Stimulated activated CD4-positive, alpha-beta T cell treated with anti-CD3 and anti-CD28 coated beads, Interleukin-15, amount 100 ng/mL, for 1 hour (primary cell): ENCODE data around the gene HECA.
"Not testable (repeated sequence)": the region's sequence is repeated elsewhere in the genome, so short reads cannot be mapped to it uniquely, and the experiment has no call there.

ENCODE experiments used
- DNase-seq, 2 donors: peaks; one replicate each; pipeline ENCODE4 v3.0.0-alpha.2; 2020; ENCODE audit warnings: low read depth in 1 of 2, low spot score in 1 of 2

HECA gene

DNA sequence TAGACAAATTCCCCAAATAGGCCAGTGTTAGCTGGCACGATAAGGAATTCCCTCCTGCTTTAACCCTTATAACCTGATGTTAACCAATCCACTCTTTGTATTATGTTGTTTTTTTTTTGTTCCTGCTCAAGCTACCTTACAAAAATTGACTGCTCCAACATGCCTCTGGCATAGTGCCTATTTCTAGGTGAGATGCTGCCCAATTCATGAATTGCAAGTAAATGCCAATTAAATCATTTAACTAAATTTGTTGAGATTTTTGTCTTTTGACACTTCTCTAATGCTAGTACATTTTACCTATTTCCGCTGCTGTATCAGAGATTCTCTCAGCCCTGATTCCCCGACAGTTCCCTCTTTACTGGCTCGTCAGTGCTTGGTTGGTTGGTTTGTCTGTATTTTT is 66.5 kb downstream of the HECA start:
- no peak for DNase-seq

DNA sequence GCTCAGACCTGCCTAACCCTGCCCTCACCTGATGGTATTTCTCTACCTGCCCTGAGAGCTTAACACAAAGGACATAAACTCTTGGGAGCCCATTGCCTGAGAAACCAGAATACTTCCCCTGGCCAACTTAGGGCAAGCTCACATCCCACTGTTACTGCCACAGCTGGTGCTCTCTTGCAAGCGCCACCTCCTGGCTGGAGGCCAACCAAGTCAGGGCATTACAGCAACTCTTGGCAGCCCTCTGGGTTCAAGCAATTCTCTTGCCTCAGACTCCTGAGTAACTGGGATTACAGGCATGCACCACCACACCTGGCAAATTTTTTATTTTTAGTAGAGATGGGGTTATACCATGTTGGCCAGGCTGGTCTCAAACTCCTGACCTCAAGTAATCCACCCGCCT is 70.1 kb downstream of the HECA start:
- no peak for DNase-seq

DNA sequence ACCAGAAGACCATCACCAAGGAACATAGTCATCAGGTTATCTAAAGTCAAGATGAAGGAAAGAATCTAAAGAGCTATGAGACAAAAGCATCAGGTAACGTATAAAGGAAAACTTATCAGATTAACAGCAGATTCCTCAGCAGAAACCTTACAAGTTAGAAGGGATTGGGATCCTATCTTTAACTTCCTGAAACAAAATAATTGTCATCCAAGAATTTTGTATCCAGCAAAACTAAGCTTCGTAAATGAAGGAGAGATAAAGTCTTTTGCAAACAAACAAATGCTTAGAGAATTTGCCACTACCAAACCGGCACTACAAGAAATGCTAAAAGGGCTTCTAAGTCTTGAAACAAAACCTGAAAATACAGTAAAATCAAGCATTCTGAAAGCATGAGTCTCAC is 71.0 kb downstream of the HECA start:
- DNase-seq: no peak

DNA sequence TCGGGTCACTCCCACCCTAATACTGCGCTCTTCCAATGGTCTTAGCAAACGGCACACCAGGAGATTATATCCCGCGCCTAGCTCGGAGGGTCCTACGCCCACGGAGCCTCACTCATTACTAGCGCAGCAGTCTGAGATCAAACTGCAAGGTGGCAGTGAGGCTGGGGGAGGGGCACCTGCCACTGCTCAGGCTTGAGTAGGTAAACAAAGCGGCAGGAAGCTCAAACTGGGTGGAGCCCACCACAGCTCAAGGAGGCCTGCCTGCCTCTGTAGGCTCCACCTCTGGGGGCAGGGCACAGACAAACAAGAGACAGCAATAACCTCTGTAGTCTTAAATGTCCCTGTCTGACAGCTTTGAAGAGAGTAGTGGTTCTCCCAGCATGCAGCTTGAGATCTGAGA is 75.9 kb downstream of the HECA start:
- not testable (repeated sequence) for DNase-seq

DNA sequence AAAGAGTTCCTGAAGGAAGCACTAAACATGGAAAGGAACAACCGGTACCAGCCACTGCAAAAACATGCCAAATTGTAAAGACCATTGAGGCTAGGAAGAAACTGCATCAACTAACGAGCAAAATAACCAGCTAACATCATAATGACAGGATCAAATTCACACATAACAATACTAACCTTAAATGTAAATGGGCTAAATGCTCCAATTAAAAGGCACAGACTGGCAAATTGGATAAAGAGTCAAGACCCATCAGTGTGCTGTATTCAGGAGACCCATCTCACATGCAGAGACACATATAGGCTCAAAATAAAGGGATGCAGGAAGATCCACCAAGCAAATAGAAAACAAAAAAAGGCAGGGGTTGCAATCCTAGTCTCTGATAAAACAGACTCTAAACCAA is 77.6 kb downstream of the HECA start:
- DNase-seq: not testable (repeated sequence)

DNA sequence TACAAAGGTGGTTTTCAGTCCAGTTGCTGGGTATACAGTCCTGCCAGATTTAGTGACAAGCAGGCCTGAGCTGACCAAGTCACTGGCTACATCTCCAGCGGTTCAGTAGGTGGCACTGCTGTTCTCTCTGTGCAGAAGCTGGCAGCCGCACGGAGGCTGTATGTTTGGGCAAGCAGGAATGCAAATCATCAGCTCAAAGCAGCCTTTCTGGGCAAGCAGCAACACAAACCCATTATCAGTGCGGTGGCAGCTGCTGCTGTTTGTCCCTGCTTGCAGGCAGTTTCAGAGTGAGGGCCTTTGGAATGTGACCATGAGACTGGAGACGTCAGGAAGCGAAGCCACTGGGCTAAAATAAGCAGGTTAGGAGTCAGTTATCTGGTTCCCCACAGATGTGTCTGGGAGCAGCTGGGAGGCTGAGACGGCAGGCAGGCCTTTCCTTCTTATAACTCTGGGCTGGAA is 84.4 kb downstream of the HECA start:
- DNase-seq: peak; percentile 44 to 45

- no peak for DNase-seq
Observed at GRCh38 chr6:139219746-139220145, 84.9 kb downstream of the HECA start.

GRCh38 chr6:139228387-139228786 is 93.5 kb downstream of the HECA start:
- not testable (repeated sequence) for DNase-seq
